Natural killer cell (primary cell): ENCODE results near the gene C1QBP. TPM values are rescaled to one million over a fixed set of nuclear protein-coding genes. Genes with fewer than 3 reads are reported as not detected.

ENCODE experiments used
- ATAC-seq, 3 donors: fragments of 150-1000 bp in 2 of 3; fragments of 200-7000 bp in 1 of 3; cut with Tn5 transposase; 1 replicate in 1 of 3; 2 replicates in 2 of 3; pipeline ENCODE4 v1.10.0; 2021; ENCODE audit warnings: mild to moderate bottlenecking in 2 of 3, moderate library complexity in 2 of 3
- DNase-seq, 2 donors: peaks; one replicate each; pipeline versions ENCODE4 v3.0.0 to v3.0.0-alpha.2; 2013 to 2021; ENCODE audit warnings: mixed read lengths in 1 of 2
- H3K27ac ChIP-seq: one replicate; pipeline ENCODE4 v1.5.1; 2013; ENCODE audit warnings: mild to moderate bottlenecking, low read length
- H3K27me3 ChIP-seq: one replicate; pipeline ENCODE4 v1.6.1; 2013; ENCODE audit warnings: low read length; ENCODE audit not compliant: control insufficient read depth, insufficient read depth
- H3K36me3 ChIP-seq: one replicate; pipeline ENCODE4 v1.6.1; 2013; ENCODE audit warnings: low read length; ENCODE audit not compliant: control insufficient read depth, insufficient read depth
- H3K4me1 ChIP-seq: one replicate; pipeline ENCODE4 v1.6.1; 2013; ENCODE audit warnings: low read length; ENCODE audit not compliant: control insufficient read depth, insufficient read depth
- H3K4me3 ChIP-seq: one replicate; pipeline ENCODE4 v1.5.1; 2013; ENCODE audit warnings: low read length
- H3K9me3 ChIP-seq: one replicate; pipeline ENCODE4 v1.6.1; 2013; ENCODE audit warnings: low read length; ENCODE audit not compliant: control insufficient read depth, insufficient read depth
- H3K27ac Mint-ChIP-seq, 2 donors: one replicate each; pipeline ENCODE4 v1.8.0; 2022; ENCODE audit warnings: mild to moderate bottlenecking in 2 of 2, mixed read lengths in 2 of 2, moderate library complexity in 1 of 2
- H3K27me3 Mint-ChIP-seq, 2 donors: one replicate each; pipeline ENCODE4 v1.8.0; 2022; ENCODE audit warnings: low read depth in 2 of 2, mixed read lengths in 2 of 2
- H3K36me3 Mint-ChIP-seq: one replicate; pipeline ENCODE4 v1.8.0; 2022; ENCODE audit warnings: mixed read lengths
- H3K4me1 Mint-ChIP-seq, 2 donors: one replicate each; pipeline ENCODE4 v1.8.0; 2022; ENCODE audit warnings: mixed read lengths in 2 of 2
- H3K4me3 Mint-ChIP-seq: one replicate; pipeline ENCODE4 v1.8.0; 2022; ENCODE audit warnings: mild to moderate bottlenecking, moderate library complexity, mixed read lengths
- H3K9me3 Mint-ChIP-seq, 2 donors: one replicate each; pipeline ENCODE4 v1.8.0; 2022; ENCODE audit warnings: mixed read lengths in 2 of 2
- WGBS: methylation state at CpG from one replicate; pipeline ENCODE4 v1.1.7; 2013; ENCODE audit warnings: missing lambda C conversion rate; ENCODE audit not compliant: insufficient coverage; 5-methylcytosine and 5-hydroxymethylcytosine counted together
- intact Hi-C: fragments of 100-400 bp; cut with micrococcal nuclease; formaldehyde crosslinking; loops from one replicate; pipeline ENCODE4 v1.14.2; 2022
- total RNA-seq, 4 donors: library from RNA; stranded (reverse); fragments of 120-200 nt in 1 of 4; gene quantifications; one replicate each; pipeline versions ENCODE4 v1.2.3 to v1.2.4, GENCODE V29; 2013 to 2022
- TF ChIP-seq, protein P1 (sequence below): fragments of 200-600 bp; IDR thresholded peaks from one replicate; pipeline ENCODE4 v1.8.0; 2022; ENCODE audit warnings: antibody characterized with exemption

The C1QBP gene
- total RNA-seq, 3 donors from 2014 or later (not counting 1 experiment from before 2014, with no cell fraction given) = 38.1 to 40.8 (median 40.0) TPM

DNA sequence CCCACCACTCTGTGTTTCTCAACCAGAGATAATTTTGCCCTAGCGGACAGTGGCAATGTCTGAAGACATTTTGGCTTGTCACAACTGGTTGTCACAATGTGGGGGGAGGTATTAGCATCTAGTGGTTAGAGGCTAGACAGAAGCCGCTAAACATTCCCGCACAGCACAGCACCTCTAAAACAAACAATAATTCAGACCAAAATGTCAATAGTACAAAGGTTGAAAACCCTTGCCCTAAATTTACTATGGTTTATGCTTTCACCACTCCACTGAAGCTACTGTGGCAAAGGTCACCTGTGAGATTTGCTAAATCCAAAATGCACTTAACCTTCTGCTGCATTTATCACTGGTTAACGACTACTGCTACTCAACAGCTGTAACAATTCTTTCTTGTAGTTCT, 33.6 kb downstream of the C1QBP start:
- Mint-ChIP-seq H3K27me3 (no peaks in the 10 kb centered on the region), H3K4me1 (peaks cover 6 to 7% of the 10 kb centered on the region in 2 donors), H3K9me3 (no peaks in the 10 kb centered on the region), H3K36me3 (peaks cover 10% of the 10 kb centered on the region), H3K4me3 (no peak overlapping the region), H3K27ac (no peak overlapping the region)
- TF ChIP-seq, protein P1, sequence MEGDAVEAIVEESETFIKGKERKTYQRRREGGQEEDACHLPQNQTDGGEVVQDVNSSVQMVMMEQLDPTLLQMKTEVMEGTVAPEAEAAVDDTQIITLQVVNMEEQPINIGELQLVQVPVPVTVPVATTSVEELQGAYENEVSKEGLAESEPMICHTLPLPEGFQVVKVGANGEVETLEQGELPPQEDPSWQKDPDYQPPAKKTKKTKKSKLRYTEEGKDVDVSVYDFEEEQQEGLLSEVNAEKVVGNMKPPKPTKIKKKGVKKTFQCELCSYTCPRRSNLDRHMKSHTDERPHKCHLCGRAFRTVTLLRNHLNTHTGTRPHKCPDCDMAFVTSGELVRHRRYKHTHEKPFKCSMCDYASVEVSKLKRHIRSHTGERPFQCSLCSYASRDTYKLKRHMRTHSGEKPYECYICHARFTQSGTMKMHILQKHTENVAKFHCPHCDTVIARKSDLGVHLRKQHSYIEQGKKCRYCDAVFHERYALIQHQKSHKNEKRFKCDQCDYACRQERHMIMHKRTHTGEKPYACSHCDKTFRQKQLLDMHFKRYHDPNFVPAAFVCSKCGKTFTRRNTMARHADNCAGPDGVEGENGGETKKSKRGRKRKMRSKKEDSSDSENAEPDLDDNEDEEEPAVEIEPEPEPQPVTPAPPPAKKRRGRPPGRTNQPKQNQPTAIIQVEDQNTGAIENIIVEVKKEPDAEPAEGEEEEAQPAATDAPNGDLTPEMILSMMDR = no peak
- intact Hi-C loops = no loop called here
- Histone ChIP-seq H3K9me3 (no peaks in the 10 kb centered on the region), H3K27me3 (no peaks in the 10 kb centered on the region), H3K36me3 (peaks cover 90% of the 10 kb centered on the region), H3K27ac (no peak overlapping the region), H3K4me1 (no peaks in the 10 kb centered on the region), H3K4me3 (no peak overlapping the region)
- ATAC-seq (no peak), DNase-seq (no peak)
- WGBS = 100% methylated on average over 1 of the region's 4 CpGs

DNA sequence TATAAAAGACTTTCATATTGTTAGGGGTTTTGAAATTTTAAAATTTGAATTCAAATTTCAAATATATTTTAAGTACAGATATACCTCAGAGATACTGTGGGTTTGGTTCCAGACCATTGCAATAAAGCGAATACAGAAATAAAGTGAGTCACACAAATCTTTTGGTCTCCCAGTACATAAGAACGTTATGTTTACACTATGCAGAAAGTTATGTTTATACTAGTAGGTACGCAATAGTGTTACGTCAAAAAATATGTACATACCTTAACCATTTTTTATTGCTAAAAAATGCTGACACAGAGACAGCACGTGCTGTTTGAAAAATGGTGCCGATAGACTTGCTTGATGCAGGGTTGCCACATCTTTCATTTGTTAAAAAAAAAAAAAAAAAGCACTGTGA, 39.2 kb downstream of the C1QBP start:
- no peaks in the 10 kb centered on the region for H3K9me3 ChIP-seq
- Mint-ChIP-seq H3K27me3 (no peaks in the 10 kb centered on the region), H3K9me3 (no peaks in the 10 kb centered on the region), H3K36me3 (no peaks in the 10 kb centered on the region), H3K4me1 (no peaks in the 10 kb centered on the region), H3K27ac (no peak overlapping the region), H3K4me3 (no peak overlapping the region)
- peaks cover 75% of the 10 kb centered on the region for H3K36me3 ChIP-seq
- ATAC-seq (no peak), DNase-seq (no peak)
- intact Hi-C loops = no loop called here
- TF ChIP-seq, protein P1 = no peak
- 90% methylated on average over 3 of the region's 6 CpGs for WGBS
- H3K4me1 ChIP-seq = no peaks in the 10 kb centered on the region
- H3K27me3 ChIP-seq = no peaks in the 10 kb centered on the region
- no peak overlapping the region for H3K4me3 ChIP-seq
- no peak overlapping the region for H3K27ac ChIP-seq

DNA sequence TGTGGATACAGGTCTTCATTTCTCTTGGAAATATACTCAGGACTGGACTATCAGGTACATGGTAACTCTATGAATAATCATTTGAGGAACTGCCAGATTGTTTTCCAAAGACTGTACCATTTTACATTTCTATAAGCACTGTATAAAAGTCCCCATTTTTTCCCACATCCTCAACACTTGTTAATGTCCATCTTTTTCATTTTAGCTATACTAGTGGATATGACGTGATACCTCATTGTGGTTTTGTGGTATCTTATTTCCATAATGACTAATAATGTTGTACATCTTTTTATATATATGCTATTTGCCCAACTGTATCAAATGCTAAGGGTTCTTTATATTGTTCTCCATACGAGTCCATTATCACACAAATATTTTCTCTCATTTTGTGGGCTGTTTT, 42.3 kb downstream of the C1QBP start:
- intact Hi-C loops = no loop called here
- Histone ChIP-seq H3K27me3 (no peaks in the 10 kb centered on the region), H3K27ac (no peak overlapping the region), H3K9me3 (no peaks in the 10 kb centered on the region), H3K36me3 (peaks cover 75% of the 10 kb centered on the region), H3K4me1 (no peaks in the 10 kb centered on the region), H3K4me3 (no peak overlapping the region)
- no peaks in the 10 kb centered on the region for H3K9me3 Mint-ChIP-seq
- no peak overlapping the region for H3K27ac Mint-ChIP-seq
- TF ChIP-seq, protein P1 = no peak
- no CpG with 5 or more reads among the region's 2 CpGs for WGBS
- H3K4me1 Mint-ChIP-seq = no peaks in the 10 kb centered on the region
- DNase-seq (no peak), ATAC-seq (no peak)
- peaks cover 13% of the 10 kb centered on the region for H3K36me3 Mint-ChIP-seq
- no peaks in the 10 kb centered on the region for H3K27me3 Mint-ChIP-seq
- no peak overlapping the region for H3K4me3 Mint-ChIP-seq

DNA sequence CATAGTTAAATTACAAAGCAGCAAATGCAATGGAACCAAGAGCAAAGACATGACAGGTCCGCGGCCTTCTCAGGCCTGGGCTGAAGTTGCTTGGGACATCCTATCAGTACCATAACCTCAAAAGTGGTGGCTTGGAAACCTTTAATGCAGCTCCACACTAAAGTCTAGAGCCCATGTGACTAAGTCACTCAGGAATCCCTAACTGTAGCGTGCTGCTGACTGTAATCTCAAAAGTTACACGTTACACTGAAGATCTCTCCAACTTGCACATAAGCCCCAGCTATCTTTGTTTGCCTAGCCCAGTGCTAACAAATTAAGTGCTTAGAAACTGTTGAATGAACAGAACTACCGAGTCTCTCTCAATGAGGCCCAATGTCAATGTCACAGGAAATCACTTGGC, 47.3 kb downstream of the C1QBP start:
- peak overlapping the region in 1 of 2 donors; percentile 4 for H3K27ac Mint-ChIP-seq
- Histone ChIP-seq H3K4me3 (no peak overlapping the region), H3K27me3 (no peaks in the 10 kb centered on the region), H3K9me3 (no peaks in the 10 kb centered on the region), H3K36me3 (peaks cover 80% of the 10 kb centered on the region), H3K27ac (no peak overlapping the region), H3K4me1 (no peaks in the 10 kb centered on the region)
- no peaks in the 10 kb centered on the region for H3K9me3 Mint-ChIP-seq
- H3K36me3 Mint-ChIP-seq = peaks cover 29% of the 10 kb centered on the region
- H3K4me1 Mint-ChIP-seq = peaks cover 9 to 10% of the 10 kb centered on the region in 2 donors
- no peak for ATAC-seq
- intact Hi-C loops = no loop called here
- H3K4me3 Mint-ChIP-seq = no peak overlapping the region
- 99% methylated on average over 5 of the region's 5 CpGs for WGBS
- no peak for DNase-seq
- TF ChIP-seq, protein P1 = no peak
- no peaks in the 10 kb centered on the region for H3K27me3 Mint-ChIP-seq
